GM20000 (cell line): ENCODE results near the gene FAM228B.

Source experiments
- DNase-seq: peaks from one replicate; pipeline ENCODE4 v3.0.0; 2012; ENCODE audit warnings: low spot score
- CTCF ChIP-seq: IDR thresholded peaks from 2 replicates; pipeline ENCODE4 v1.5.1; 2012; ENCODE audit warnings: mild to moderate bottlenecking, control low read depth; ENCODE audit errors: extremely low read depth, missing control alignments

The FAM228B gene

GRCh38 chr2:24206242-24206641 is 83.0 kb downstream of the FAM228B start:
- no peak for TF ChIP-seq CTCF
- DNase-seq: no peak

GRCh38 chr2:24206714-24207113 is 83.4 kb downstream of the FAM228B start:
- DNase-seq: no peak
- no peak for TF ChIP-seq CTCF

- DNase-seq: no peak
- no peak for TF ChIP-seq CTCF
Observed at GRCh38 chr2:24207359-24207758, 84.1 kb downstream of the FAM228B start.

- TF ChIP-seq CTCF: no peak
- no peak for DNase-seq
Observed at GRCh38 chr2:24208490-24208889, 85.2 kb downstream of the FAM228B start.

- DNase-seq: no peak
- TF ChIP-seq CTCF: no peak
Observed at GRCh38 chr2:24209389-24210105, 86.3 kb downstream of the FAM228B start.

- TF ChIP-seq CTCF: no peak
- no peak for DNase-seq
Observed at GRCh38 chr2:24210106-24210455, 86.8 kb downstream of the FAM228B start.

GRCh38 chr2:24210723-24211122 is 87.5 kb downstream of the FAM228B start:
- no peak for TF ChIP-seq CTCF
- DNase-seq: no peak
